GM21515 (cell line): ENCODE measurements around the gene C20orf144.

Source experiments
- ATAC-seq: cut with Tn5 transposase; IDR thresholded peaks from one replicate; pipeline ENCODE4 v1.9.1; 2021; ENCODE audit not compliant: unreplicated experiment

The C20orf144 gene

GRCh38 chr20:33664085-33664761 is 2.1 kb downstream of the C20orf144 start:
- no peak for ATAC-seq

DNA sequence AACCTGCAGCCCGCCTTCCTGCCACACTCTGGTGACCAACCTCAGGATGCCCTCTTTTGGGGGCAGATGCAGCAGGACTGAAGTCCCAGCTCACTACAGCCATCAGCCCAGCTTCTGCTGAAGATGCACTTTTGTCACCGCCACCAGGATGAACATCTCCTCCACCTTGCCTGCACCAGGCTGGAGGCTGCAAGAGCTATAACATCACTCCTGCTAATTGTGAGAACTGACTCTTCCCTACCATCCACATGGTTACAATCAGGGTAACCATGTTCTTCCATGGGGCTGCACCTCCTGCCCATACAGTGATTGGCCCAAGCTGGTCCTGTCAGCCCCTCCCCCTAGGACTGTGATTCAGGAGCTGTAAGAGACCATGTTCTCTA is 2.6 kb downstream of the C20orf144 start:
- no peak for ATAC-seq

DNA sequence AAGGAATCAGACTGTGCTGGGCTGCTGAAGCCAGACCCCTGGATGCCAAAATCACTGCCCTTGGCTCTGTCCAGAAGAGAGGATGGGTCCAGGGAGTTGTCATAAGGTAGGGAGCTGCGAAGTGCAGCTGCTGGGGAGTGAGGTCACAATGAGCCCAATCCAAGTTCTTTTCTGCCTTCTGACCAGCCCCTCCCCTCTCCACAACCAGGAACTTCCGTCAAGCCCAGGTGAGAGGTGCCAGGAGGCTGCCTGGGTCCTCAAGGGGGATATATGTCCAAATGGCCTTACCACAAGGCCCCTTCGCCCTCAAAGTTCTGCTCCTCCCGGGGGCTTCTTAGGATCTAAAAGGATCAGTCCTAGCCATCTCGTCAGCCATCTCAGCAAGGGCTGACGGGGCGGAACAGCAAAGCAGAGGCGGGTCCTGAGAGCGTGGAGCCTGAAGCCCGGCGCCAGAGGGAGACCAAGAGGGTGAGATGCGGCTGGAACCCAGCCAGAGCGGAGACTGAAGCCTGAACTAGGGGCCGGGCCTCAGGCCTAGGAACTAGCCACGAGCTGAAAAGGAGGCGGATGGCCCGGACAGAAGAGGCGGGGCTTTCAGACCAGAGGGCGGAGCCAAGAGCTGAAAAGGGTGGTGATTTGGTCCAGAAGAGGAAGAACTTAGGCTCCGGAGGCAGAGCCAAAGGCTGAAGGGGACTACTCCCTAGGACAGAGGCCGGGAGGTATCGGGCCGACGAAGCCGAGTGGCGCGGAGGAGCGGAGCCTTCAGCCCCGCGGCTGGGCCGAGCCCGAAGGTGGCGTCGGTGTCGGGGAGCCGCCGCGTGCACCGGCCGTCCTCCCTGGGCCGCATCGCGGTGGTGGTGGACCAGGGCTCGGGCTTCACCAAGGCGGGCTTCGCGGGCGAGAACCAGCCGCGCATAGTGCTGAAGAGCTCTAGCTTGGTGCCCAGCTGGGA is 4.4 kb downstream of the C20orf144 start, which contains the start of gene ACTL10:
ACTL10 (plus strand) TSS at position 651 of the 952 bp plus-strand sequence. CDS start 555 bp downstream, outside the sequence.
- peak; percentile 60 for ATAC-seq

DNA sequence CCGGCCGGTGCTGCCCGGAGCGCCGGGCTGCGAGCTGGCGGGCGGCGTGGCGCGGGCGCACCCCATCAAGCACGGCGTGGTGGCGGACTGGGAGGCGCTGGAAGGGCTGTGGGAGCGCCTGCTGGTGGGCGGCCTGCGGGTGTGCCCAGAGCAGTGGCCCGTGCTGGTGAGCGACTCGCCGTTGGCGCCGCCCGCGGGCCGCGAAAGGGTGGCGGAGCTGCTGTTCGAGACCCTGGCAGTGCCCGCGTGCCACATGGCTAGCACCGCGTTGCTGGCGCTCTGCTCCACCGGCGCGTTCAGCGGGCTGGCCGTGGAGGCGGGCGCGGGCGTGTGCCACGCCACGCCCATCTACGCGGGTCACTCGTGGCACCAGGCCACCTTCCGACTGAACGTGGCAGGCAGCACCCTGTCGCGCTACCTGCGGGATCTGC is 5.1 kb downstream of the C20orf144 start:
- ATAC-seq, result peak; percentile 0

- ATAC-seq, result peak; percentile 29
Measured at GRCh38 chr20:33667676-33668465, 5.7 kb downstream of the C20orf144 start.

DNA sequence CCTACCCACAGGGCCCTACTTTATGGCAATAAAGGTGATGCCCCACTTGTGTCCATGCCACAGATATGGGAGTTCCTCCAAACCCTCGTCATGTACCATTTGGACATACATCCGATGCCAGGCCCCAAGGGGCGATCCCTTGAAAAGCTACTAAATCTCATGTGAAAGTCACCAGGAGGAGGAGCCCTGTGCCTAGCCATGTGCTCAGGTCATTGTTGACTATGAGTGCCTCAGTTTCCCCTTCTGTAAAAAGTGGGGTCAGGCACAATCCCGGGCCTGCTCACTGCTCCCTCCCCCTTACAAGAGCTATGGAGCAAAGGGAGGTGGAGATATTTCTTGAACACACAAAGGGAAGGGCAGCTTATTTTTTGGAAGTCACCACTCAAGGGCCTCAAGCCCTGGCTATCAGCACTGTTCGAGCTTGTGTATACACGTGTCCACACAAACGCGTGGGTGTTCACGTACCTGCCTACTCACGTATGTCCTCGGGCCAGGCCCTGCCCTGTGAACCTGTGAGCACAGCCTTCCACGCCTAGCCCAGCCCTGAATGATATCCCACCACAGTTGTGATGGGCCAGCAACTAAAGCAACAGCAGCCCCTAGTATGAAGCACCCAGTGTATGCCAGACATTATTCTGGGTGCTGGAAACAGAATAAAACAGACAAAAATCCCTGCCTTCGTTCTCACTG is 6.5 kb downstream of the C20orf144 start:
- no peak for ATAC-seq

DNA sequence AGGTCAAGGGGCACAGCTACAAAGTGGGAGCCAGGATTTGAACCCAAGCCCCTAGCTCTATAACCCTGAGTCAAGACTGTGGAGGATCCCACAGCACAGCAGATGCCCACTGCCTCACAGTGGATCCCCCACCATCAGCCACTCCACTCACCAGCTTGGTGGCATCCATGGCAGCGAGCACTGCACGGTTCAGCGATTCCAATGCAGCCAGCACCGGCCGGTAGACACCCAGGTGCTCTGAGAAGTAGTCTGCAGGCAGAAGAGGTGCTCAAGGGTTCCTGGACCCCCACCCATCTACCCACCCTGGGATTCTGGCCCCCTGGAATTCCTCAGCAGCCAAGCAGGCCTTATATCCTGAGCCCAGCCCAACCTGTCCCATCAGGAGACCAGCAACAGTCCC is 7.1 kb downstream of the C20orf144 start:
- no peak for ATAC-seq

GRCh38 chr20:33669873-33670640 is 7.9 kb downstream of the C20orf144 start:
- ATAC-seq, result no peak

- ATAC-seq, result no peak
Measured at GRCh38 chr20:33670715-33671499, 8.8 kb downstream of the C20orf144 start.

DNA sequence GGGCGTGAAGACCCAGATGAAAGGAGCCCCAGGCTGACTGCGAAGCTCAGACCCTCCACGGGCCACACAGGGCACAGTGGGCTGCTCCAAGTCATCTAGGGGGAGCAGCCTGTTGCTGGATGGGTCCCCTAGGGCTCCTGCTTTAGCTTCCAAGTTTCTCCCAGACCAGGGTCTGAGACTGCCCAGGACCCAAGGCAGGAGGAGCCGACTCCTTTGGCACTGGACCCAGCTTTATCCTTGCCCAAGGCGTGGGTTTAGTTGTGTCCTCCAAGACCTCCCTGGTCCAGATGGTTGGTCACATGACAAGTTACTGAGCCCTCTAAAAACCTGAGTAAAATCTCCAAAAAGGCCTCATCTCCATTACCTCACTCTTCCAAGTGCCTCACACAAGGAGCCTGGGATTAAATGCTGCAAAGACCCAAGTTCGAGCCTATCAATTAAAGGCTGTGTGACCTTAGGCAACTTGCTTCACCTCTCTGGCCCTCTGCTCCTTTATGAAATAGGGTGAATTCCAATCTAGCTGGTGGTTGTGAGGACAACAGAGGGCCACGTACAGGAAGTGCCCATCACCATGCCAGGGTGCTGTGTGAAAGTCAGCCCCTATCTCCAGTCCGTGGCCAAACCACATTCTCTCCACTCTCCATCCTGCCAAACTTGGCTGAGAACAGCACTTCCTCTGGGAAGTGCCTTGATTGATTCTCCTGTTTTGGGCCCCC is 9.6 kb downstream of the C20orf144 start:
- no peak for ATAC-seq

DNA sequence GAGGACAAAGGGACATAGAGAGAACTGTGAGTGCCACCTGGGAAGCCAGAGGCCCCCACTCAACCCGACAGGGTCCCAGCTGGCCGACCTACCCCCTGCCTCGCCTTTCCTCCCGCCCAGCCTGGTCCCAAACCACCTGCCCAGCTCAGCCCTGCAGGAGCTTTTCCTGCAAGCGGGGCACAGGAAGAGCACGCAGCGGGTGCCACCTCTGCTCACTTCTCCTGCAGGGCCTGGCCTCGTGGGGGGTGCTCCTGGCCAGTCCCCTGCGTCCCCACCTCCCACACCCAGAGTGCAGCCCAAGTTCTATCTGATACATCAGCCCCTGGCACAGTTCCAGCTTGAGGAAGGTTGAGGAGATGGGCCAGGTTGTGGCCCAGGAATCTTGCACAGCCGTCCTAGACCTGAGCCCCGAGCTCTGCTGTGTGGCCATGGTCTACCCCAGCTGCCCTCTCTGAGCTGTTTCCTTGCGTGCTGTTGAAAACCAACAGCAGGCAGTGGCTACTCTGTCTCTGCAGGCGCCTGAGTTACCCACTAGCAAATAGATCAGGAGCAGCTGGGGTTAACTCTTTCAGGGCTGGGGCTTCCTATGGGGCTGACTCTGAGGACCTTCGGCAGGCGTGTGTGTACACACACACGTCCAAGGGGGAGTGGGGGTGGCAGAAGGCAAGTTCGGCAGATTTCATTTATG is 10.4 kb downstream of the C20orf144 start:
- no peak for ATAC-seq

DNA sequence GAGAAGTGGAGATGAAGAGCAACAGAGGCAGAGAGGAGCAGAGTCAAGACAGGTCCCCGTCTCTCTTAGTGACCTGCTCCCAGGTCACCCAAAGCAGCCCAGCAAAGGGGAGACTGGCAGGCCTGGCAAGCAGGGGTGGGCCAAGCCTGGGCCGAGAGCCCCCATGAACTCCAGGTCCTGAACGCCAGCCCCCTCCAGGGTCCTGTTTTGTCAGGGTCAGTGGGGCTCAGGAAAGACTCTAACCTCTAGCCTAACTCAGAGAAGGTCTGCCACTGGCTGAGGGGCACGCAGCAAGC is 10.9 kb downstream of the C20orf144 start:
- ATAC-seq, result no peak

GRCh38 chr20:33673410-33674293 is 11.5 kb downstream of the C20orf144 start:
- peak; percentile 16 for ATAC-seq

GRCh38 chr20:33674294-33675135 is 12.4 kb downstream of the C20orf144 start, which contains the start of gene NECAB3:
TSS of gene NECAB3 (minus strand) at chr20:33674428. CDS start at chr20:33674352, 76 bp downstream.
- ATAC-seq, result peak; percentile 62

GRCh38 chr20:33675136-33675959 is 13.2 kb downstream of the C20orf144 start:
- ATAC-seq, result no peak
